ENCODE measurements around the gene MYL3.
"Not testable (repeated sequence)": the region's sequence is repeated elsewhere in the genome, so short reads cannot be mapped to it uniquely, and the experiment has no call there.

MYL3 gene

DNA sequence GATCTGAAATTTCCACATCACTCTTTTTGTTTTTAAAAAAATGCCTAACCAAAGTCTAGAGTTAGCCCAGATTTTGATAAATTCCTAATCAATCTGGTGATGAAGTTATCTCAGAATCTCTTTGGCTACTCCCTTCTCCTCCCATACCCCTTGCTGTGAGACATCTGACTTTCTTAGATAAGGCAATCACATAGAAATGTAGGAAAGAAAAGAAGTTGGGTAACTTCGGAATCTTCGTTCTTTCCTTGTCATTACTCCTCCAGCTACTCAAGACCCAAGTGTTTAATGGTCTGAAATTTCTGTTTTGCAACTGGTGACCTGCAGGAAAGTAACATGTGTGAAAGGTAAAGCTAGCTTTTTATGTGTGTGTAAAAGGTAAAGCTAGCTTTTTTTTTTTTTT is 37.8 kb downstream of the MYL3 start:
- DNase-seq (ENCODE audit: low spot score), result no peak

DNA sequence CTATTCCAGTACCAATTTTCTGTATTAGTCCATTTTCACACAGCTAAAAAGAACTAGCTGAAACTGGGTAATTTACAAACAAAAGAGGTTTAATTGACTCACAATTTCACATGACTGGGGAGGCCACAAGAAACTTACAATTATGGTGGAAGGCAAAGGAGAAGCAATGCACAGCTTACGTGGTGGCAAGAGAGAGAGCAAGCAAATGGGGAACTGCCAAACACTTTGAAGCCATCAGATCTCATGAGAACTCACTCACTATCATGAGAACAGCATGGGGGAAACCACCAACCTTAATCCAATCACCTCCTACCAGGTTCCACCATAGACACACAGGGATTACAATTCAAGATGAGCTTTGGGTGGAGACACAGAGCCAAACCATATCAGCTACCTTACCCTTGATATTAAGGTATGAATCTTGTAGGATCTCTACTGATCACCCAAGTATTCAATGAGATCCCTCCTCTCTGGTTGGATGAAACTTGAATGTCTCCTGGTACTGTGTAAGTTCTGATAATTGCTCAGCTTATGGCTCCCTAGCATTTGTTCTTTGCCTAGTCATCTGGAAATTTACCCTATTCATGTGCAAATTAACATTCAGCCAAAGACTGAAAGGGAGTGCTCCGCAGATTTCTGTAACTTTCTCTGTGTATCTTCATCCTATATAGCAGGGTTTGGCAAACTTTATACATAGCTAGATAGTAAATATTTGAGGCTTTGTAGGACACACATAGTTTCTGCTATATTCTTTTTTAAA is 38.9 kb downstream of the MYL3 start:
- DNase-seq (ENCODE audit: low spot score), result no peak

DNA sequence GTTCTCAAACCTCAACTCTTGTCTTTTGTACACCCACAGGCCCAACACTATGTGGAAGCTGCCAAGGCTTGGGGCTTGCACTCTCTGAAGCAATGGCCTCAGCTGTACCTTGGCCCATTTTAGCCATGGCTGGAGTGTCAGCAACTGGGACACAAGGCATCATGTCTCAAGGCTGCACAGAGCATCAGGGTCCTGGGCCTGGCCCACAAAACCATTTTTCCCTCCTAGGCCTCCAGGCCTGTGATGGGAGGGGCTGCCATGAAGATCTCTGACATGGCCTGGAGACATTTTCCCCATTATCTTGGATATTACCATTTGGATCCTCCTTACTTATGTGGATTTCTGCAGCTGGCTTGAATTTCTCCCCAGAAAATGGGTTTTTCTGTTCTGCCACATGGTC is 39.9 kb downstream of the MYL3 start:
- not testable (repeated sequence) for DNase-seq (ENCODE audit: low spot score)

DNA sequence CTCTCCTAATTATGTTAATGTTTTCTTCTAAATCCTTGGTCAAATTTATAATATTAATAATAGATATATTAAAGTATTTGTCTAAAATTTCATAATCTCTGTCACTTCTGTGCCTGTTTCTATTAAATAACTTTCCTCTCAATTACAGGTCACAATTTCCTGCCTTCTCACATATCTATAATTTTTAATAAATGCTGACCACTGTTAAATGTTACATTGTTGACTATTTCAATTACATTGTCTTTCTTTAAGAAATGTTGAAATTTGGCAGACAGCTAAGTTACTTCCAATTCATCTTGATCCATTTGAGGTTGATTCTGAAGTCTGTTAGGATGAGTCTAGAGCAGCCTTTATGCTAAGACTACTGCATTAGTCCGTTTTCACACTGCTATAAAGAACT is 41.7 kb downstream of the MYL3 start:
- no peak for DNase-seq (ENCODE audit: low spot score)

DNA sequence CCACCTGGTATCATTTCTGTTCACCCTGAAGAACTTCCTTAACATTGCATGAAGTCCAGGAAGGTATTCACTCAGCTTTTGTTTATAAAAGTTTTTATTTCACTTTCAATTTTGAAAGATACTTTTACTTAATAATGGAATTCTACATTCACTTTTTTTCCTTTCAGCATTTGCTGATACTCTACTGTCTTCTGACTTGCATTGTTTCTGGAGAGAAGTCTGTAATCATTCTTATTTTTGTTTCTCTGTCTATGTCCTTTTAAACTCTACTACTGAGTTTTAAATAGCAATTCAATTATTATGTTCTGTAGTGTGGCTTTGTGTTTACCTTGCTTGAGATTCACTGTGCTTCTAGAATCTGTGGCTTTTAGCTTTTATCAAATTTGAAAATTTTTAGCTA is 42.4 kb downstream of the MYL3 start:
- no peak for DNase-seq (ENCODE audit: low spot score)

DNA sequence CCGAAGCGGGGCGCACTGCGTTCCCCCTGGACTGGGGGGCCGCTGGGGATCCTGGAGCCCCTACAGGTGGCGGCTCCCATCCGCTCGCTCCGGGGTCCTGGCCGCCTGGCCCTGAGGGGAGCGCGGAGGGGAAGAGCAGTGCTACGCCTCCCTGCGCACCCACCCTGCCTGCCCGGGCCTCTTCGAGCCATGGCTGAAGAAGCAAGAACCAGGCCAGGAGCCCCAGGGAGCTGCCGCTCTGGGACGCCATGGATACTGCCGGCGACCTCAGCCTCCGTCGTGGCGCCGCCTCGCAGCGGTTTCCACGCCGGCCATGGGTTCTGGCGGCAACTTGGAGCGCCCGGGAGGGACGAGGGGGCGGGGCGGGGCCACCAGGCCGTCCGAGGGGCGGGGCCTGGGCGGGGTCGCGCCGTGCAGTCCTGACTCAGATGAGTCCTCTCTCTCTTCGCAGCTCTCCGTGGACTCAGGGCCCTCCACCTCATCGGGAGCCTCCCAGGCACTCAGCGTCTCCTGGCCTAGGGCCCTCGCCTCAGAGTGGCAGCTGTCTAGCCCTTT is 50.9 kb downstream of the MYL3 start:
- DNase-seq (ENCODE audit: low spot score), result peak; percentile 67

DNA sequence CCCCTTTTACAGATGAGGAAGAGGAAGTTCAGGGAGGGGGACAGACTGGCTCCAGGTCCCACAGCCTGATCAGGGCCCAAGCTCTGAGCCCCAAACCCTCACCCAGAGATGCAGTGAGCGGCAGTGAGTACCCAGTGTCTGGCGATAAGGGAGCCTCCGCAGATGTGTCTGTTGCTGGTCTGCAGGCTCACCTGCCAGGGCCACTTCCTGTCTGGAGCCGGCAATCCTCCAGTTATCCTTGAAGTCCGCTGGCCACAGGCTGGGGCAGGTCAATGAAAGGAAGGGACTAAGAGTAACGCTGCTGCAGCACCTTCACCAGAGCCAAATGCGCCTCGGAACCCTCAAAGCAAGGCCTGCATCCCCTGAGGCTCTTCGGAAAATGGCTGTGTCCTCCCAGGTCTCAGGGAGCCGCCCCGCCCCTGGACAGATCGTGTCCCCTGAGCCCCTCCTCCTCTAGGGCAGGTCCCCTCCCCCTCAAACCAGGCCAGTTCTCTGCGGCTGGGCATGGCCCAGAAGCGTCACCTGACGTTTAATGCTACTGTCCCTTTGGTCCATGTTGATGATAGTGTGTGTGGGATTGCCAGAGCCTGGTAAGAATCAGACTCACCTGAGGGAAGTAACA is 51.5 kb downstream of the MYL3 start:
- DNase-seq (ENCODE audit: low spot score), result no peak

DNA sequence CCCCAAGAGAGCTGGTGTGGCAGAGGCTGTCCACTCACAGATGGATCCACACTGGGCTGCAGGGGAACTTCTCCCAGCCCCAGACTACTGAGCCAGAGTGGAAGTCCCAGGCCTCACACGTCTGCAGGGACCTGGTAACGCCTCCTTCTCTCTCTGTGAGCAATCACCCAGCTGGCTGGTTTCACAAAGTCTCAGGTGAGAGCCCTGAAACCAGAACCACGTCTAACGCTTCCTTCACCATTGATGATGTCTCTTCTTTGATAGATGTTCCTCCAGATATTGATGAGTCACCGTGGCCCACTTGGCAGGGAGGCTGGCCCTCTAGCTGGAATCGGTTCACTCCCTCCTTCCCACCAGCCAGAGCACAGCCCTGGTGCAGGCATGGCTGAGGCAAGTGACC is 54.5 kb downstream of the MYL3 start:
- not testable (repeated sequence) for DNase-seq (ENCODE audit: low spot score)

Measured in HuH-7 (cell line).